ENCODE data around the gene PCBP3.

DNA sequence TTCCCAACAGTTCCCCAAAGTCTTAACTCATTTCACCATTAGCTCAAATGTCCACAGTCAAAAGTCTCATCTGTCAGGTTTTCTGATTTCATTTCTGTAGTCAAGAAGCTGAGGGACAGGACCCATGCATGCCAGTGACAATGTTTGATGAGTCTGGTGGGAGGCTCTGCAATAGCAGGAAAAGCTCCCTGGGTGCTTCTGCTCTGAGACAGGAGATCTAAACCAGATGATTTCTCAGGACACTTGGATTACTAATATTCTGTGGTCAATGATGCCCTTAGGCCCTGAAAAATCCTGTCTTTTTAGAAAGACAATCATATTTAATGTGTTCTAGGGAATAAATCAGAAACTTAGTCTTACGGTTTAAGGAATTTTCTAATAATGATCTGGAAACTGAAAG, 56.4 kb downstream of the PCBP3 start:
- no peak for TF ChIP-seq CTCF (IDR thresholded peaks at IDR 0.05; ENCODE audit: borderline replicate concordance, extremely low read depth, low read length, poor library complexity, severe bottlenecking)
- TF ChIP-seq EZH2 (IDR thresholded peaks at IDR 0.05; ENCODE audit: borderline replicate concordance, low read depth, low read length, severe bottlenecking), result no peak
